HEK293 (cell line): ENCODE measurements around the gene TSPAN7.

Experiments
- CTCF ChIA-PET: fragments of 350-600 bp; formaldehyde crosslinking; extraction: SDS; loops from one replicate; lab custom pipeline; 2021; ENCODE audit warnings: antibody characterized with exemption; lab: Yijun Ruan, JAX
- POLR2A ChIA-PET: fragments of 300-600 bp; formaldehyde crosslinking; extraction: SDS; loops from one replicate; lab custom pipeline; 2020; ENCODE audit warnings: antibody characterized with exemption, inconsistent platforms; lab: Yijun Ruan, JAX
- H3K27ac ChIP-seq: fragments of 200-500 bp; sonication (Bioruptor generic); 2 replicates; pipeline ENCODE4 v1.5.1; 2014; ENCODE audit warnings: low read depth, low read length, control low read depth, inconsistent platforms; ENCODE audit errors: extremely low read depth
- H3K36me3 ChIP-seq, 2 experiments: fragments of 200-500 bp in 1 of 2; sonication (Bioruptor generic) in 1 of 2; 1 replicate in 1 of 2; 2 replicates in 1 of 2; pipeline ENCODE4 v1.5.1; 2014 to 2017; ENCODE audit warnings: inconsistent platforms in 2 of 2, low read length in 2 of 2; ENCODE audit not compliant: control insufficient read depth in 2 of 2, insufficient read depth in 1 of 2
- H3K4me1 ChIP-seq: fragments of 200-500 bp; sonication (Bioruptor generic); 2 replicates; pipeline ENCODE4 v1.5.1; 2014; ENCODE audit warnings: mild to moderate bottlenecking, low read length, inconsistent platforms; ENCODE audit not compliant: control insufficient read depth, insufficient read depth
- H3K4me3 ChIP-seq: 2 replicates; pipeline ENCODE4 v1.5.1; 2011; ENCODE audit warnings: low read depth, mild to moderate bottlenecking, control low read depth, low read length, moderate library complexity
- H3K9me3 ChIP-seq: fragments of 200-500 bp; sonication (Bioruptor generic); 2 replicates; pipeline ENCODE4 v1.5.1; 2014; ENCODE audit warnings: low read depth, low read length, inconsistent platforms; ENCODE audit not compliant: control insufficient read depth, insufficient read depth
- GLI4 ChIP-seq: fragments of 450-650 bp; formaldehyde crosslinking; IDR thresholded peaks from 2 replicates; pipeline ENCODE4 v1.5.1; 2016; ENCODE audit warnings: missing biosample characterization, missing genetic modification characterization
- HOXC10 ChIP-seq: sonication (generic); formaldehyde crosslinking; IDR thresholded peaks from 2 replicates; pipeline ENCODE4 v1.8.1; 2023; ENCODE audit warnings: mild to moderate bottlenecking, missing genetic modification reagents
- KLF16 ChIP-seq: fragments of 450-650 bp; formaldehyde crosslinking; IDR thresholded peaks from 2 replicates; pipeline ENCODE4 v1.5.1; 2017; ENCODE audit warnings: missing biosample characterization, missing genetic modification characterization
- MEIS1 ChIP-seq: sonication (generic); formaldehyde crosslinking; IDR thresholded peaks from 2 replicates; pipeline ENCODE4 v1.8.1; 2022; ENCODE audit warnings: missing genetic modification reagents, mild to moderate bottlenecking, borderline replicate concordance
- RBAK ChIP-seq: fragments of 450-650 bp; formaldehyde crosslinking; IDR thresholded peaks from 2 replicates; pipeline ENCODE4 v1.5.1; 2016; ENCODE audit warnings: missing biosample characterization, missing genetic modification characterization
- ZBTB20 ChIP-seq: fragments of 450-650 bp; formaldehyde crosslinking; IDR thresholded peaks from 2 replicates; pipeline ENCODE4 v1.5.1; 2016; ENCODE audit warnings: missing biosample characterization, missing genetic modification characterization
- ZIC2 ChIP-seq: fragments of 450-650 bp; formaldehyde crosslinking; IDR thresholded peaks from 2 replicates; pipeline ENCODE4 v1.5.1; 2016; ENCODE audit warnings: missing biosample characterization, missing genetic modification characterization
- ZNF112 ChIP-seq: fragments of 450-650 bp; formaldehyde crosslinking; IDR thresholded peaks from 2 replicates; pipeline ENCODE4 v1.5.0; 2017; ENCODE audit warnings: missing biosample characterization, missing genetic modification characterization
- ZNF132 ChIP-seq: fragments of 450-650 bp; formaldehyde crosslinking; IDR thresholded peaks from 2 replicates; pipeline ENCODE4 v1.5.1; 2017; ENCODE audit warnings: missing biosample characterization, missing genetic modification characterization, borderline replicate concordance
- ZNF211 ChIP-seq: fragments of 450-650 bp; formaldehyde crosslinking; IDR thresholded peaks from 2 replicates; pipeline ENCODE4 v1.5.1; 2016; ENCODE audit warnings: low read depth, missing biosample characterization, missing genetic modification characterization
- ZNF214 ChIP-seq: fragments of 450-650 bp; formaldehyde crosslinking; IDR thresholded peaks from 2 replicates; pipeline ENCODE4 v1.5.1; 2017; ENCODE audit warnings: missing biosample characterization, mild to moderate bottlenecking, missing genetic modification characterization, borderline replicate concordance
- ZNF311 ChIP-seq: fragments of 450-650 bp; formaldehyde crosslinking; IDR thresholded peaks from 2 replicates; pipeline ENCODE4 v1.5.1; 2017; ENCODE audit warnings: missing biosample characterization, missing genetic modification characterization, borderline replicate concordance
- ZNF366 ChIP-seq: fragments of 450-650 bp; formaldehyde crosslinking; conservative IDR thresholded peaks from 2 replicates; pipeline ENCODE4 v1.5.1; 2016; ENCODE audit warnings: missing biosample characterization, missing genetic modification characterization
- ZNF391 ChIP-seq: fragments of 450-650 bp; formaldehyde crosslinking; IDR thresholded peaks from 2 replicates; pipeline ENCODE4 v1.5.1; 2016; ENCODE audit warnings: low read depth, missing biosample characterization, missing genetic modification characterization, borderline replicate concordance
- ZNF549 ChIP-seq: fragments of 450-650 bp; IDR thresholded peaks from 2 replicates; pipeline ENCODE4 v1.5.1; 2018; ENCODE audit warnings: missing biosample characterization, missing genetic modification characterization, mild to moderate bottlenecking, inconsistent platforms, moderate library complexity
- ZNF555 ChIP-seq: fragments of 450-650 bp; formaldehyde crosslinking; conservative IDR thresholded peaks from 2 replicates; pipeline ENCODE4 v1.5.1; 2017; ENCODE audit warnings: missing biosample characterization, mild to moderate bottlenecking, missing genetic modification characterization, inconsistent platforms
- ZNF571 ChIP-seq: fragments of 450-650 bp; formaldehyde crosslinking; IDR thresholded peaks from 2 replicates; pipeline ENCODE4 v1.5.0; 2017; ENCODE audit warnings: missing biosample characterization, missing genetic modification characterization
- ZNF585B ChIP-seq: fragments of 450-650 bp; formaldehyde crosslinking; IDR thresholded peaks from 2 replicates; pipeline ENCODE4 v1.5.1; 2016; ENCODE audit warnings: missing biosample characterization, missing genetic modification characterization
- ZNF701 ChIP-seq: fragments of 450-650 bp; formaldehyde crosslinking; IDR thresholded peaks from 2 replicates; pipeline ENCODE4 v1.5.1; 2016; ENCODE audit warnings: missing biosample characterization, missing genetic modification characterization
- ZNF707 ChIP-seq: fragments of 450-650 bp; formaldehyde crosslinking; IDR thresholded peaks from 2 replicates; pipeline ENCODE4 v1.5.1; 2016; ENCODE audit warnings: missing biosample characterization, missing genetic modification characterization
- ZSCAN30 ChIP-seq: fragments of 450-650 bp; IDR thresholded peaks from 2 replicates; pipeline ENCODE4 v1.5.1; 2018; ENCODE audit warnings: missing biosample characterization, mild to moderate bottlenecking, missing genetic modification characterization, moderate library complexity
- TF ChIP-seq, protein P1 (sequence below): fragments of 450-650 bp; formaldehyde crosslinking; IDR thresholded peaks from 2 replicates; pipeline ENCODE4 v1.5.1; 2017; ENCODE audit warnings: missing biosample characterization, missing genetic modification characterization
- TF ChIP-seq, protein P2 (sequence below): fragments of 450-650 bp; formaldehyde crosslinking; IDR thresholded peaks from 2 replicates; pipeline ENCODE4 v1.5.1; 2016; ENCODE audit warnings: missing biosample characterization, missing genetic modification characterization, borderline replicate concordance
- TF ChIP-seq, protein P3 (sequence below): fragments of 450-650 bp; formaldehyde crosslinking; IDR thresholded peaks from 2 replicates; pipeline ENCODE4 v1.5.1; 2016; ENCODE audit warnings: missing biosample characterization, missing genetic modification characterization

TSPAN7 gene

DNA sequence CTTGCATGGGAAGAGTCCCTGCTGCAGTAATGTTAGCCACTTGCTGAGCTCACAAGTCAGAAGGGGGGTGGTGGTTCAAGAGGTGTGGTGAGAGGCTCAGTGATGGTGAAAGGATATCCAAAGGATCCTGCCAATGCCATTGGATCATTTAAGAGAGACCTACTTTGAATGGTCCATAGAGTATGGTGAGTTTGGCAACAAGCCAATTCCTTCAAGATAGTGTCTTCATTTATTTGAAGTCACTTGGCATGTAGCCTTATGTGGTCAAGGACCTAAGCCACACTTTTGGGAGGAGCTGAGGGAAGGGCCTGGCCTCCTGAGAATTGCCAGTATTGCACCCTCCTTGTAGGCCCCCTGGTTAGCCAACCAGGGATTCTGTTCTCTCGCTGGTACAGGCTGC lies 87.9 kb downstream of the TSPAN7 start:
- H3K9me3 ChIP-seq: no peaks in the 10 kb centered on the region
- POLR2A ChIA-PET: no interaction called here
- H3K4me3 ChIP-seq: no peak overlapping the region
- H3K36me3 ChIP-seq: no peaks in the 10 kb centered on the region
- TF ChIP-seq ZNF112 (no peak), MEIS1 (CRISPR knock-in tag) (no peak), KLF16 (no peak), ZIC2 (tag by site-specific recombination) (no peak), ZNF211 (no peak), ZNF132 (tag by site-specific recombination) (no peak), ZNF571 (no peak), ZNF391 (tag by site-specific recombination) (no peak), ZNF214 (tag by site-specific recombination) (no peak), ZNF701 (tag by site-specific recombination) (no peak)
- TF ChIP-seq, protein P1, sequence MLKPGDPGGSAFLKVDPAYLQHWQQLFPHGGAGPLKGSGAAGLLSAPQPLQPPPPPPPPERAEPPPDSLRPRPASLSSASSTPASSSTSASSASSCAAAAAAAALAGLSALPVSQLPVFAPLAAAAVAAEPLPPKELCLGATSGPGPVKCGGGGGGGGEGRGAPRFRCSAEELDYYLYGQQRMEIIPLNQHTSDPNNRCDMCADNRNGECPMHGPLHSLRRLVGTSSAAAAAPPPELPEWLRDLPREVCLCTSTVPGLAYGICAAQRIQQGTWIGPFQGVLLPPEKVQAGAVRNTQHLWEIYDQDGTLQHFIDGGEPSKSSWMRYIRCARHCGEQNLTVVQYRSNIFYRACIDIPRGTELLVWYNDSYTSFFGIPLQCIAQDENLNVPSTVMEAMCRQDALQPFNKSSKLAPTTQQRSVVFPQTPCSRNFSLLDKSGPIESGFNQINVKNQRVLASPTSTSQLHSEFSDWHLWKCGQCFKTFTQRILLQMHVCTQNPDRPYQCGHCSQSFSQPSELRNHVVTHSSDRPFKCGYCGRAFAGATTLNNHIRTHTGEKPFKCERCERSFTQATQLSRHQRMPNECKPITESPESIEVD: no peak
- TF ChIP-seq, all 188 proteins: peak for 0
- CTCF ChIA-PET: interaction anchor here (0.6 kb wide), 1 partner anchor 124 kb away, joined by 3 read pairs; no protein-coding TSS in a partner anchor
- no peak overlapping the region for H3K27ac ChIP-seq
- no peaks in the 10 kb centered on the region for H3K4me1 ChIP-seq

DNA sequence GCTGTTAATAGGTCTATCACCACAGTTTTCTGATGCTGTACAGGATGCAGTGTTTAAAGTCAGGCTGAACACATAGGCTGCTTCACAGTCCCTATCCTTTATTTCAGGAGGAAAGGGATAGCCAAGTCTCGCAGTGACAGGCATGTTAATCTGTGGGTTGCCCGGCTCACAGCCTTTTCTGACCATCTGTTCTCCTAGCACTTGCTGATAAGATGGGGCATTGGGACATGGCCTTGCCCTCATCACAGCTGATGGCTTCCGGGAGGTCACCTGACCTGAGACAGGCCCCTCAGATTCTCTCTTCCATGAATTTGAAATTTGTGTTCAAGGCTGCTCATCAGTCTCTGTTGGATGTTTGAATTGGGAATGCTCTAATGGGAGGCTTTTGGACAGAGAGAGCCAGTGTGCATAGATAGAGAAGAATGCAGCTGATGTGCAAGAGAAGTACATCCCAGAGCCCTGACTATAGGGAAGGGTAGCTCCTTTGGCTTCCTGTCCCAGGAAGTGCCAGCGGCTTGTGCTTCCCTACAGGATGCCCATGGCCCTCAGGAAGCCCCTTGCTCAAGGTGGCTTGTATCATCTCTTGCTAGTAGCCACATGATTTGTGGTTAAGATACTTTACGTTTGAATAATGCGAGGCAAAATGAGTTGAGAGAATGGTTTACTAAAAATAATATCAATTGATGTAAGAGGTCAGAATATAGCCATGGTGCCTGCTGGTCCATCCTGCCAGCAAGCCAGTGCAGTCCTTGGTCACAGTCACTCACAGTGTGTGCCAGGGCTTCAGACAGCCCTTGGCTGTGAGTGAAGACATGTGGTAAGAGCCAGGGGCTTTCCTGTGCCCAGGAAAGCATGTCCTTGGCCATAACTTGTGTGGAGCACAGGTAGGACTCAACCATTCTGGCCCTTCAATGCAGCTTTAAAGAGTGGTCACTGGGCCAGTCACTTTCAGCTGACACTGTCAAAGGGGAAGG lies 88.6 kb downstream of the TSPAN7 start:
- Histone ChIP-seq H3K9me3 (no peaks in the 10 kb centered on the region), H3K4me1 (no peaks in the 10 kb centered on the region), H3K36me3 (no peaks in the 10 kb centered on the region), H3K4me3 (no peak overlapping the region), H3K27ac (no peak overlapping the region)
- TF ChIP-seq, protein P2, sequence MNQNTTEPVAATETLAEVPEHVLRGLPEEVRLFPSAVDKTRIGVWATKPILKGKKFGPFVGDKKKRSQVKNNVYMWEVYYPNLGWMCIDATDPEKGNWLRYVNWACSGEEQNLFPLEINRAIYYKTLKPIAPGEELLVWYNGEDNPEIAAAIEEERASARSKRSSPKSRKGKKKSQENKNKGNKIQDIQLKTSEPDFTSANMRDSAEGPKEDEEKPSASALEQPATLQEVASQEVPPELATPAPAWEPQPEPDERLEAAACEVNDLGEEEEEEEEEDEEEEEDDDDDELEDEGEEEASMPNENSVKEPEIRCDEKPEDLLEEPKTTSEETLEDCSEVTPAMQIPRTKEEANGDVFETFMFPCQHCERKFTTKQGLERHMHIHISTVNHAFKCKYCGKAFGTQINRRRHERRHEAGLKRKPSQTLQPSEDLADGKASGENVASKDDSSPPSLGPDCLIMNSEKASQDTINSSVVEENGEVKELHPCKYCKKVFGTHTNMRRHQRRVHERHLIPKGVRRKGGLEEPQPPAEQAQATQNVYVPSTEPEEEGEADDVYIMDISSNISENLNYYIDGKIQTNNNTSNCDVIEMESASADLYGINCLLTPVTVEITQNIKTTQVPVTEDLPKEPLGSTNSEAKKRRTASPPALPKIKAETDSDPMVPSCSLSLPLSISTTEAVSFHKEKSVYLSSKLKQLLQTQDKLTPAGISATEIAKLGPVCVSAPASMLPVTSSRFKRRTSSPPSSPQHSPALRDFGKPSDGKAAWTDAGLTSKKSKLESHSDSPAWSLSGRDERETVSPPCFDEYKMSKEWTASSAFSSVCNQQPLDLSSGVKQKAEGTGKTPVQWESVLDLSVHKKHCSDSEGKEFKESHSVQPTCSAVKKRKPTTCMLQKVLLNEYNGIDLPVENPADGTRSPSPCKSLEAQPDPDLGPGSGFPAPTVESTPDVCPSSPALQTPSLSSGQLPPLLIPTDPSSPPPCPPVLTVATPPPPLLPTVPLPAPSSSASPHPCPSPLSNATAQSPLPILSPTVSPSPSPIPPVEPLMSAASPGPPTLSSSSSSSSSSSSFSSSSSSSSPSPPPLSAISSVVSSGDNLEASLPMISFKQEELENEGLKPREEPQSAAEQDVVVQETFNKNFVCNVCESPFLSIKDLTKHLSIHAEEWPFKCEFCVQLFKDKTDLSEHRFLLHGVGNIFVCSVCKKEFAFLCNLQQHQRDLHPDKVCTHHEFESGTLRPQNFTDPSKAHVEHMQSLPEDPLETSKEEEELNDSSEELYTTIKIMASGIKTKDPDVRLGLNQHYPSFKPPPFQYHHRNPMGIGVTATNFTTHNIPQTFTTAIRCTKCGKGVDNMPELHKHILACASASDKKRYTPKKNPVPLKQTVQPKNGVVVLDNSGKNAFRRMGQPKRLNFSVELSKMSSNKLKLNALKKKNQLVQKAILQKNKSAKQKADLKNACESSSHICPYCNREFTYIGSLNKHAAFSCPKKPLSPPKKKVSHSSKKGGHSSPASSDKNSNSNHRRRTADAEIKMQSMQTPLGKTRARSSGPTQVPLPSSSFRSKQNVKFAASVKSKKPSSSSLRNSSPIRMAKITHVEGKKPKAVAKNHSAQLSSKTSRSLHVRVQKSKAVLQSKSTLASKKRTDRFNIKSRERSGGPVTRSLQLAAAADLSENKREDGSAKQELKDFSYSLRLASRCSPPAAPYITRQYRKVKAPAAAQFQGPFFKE (tag by site-specific recombination): no peak
- TF ChIP-seq RBAK (tag by site-specific recombination) (no peak), ZSCAN30 (tag by site-specific recombination) (no peak), ZNF311 (tag by site-specific recombination) (no peak), ZNF585B (tag by site-specific recombination) (no peak), ZNF555 (no peak), ZNF549 (tag by site-specific recombination) (no peak), GLI4 (tag by site-specific recombination) (no peak), ZNF366 (tag by site-specific recombination) (no peak), HOXC10 (CRISPR knock-in tag) (no peak), ZBTB20 (tag by site-specific recombination) (no peak), ZNF707 (tag by site-specific recombination) (no peak)
- TF ChIP-seq, protein P3, sequence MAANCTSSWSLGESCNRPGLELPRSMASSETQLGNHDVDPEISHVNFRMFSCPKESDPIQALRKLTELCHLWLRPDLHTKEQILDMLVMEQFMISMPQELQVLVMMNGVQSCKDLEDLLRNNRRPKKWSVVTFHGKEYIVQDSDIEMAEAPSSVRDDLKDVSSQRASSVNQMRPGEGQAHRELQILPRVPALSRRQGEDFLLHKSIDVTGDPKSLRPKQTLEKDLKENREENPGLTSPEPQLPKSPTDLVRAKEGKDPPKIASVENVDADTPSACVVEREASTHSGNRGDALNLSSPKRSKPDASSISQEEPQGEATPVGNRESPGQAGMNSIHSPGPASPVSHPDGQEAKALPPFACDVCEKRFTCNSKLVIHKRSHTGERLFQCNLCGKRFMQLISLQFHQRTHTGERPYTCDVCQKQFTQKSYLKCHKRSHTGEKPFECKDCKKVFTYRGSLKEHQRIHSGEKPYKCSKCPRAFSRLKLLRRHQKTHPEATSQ (tag by site-specific recombination): no peak
- ChIA-PET CTCF (interaction anchor here (0.6 kb wide), 1 partner anchor 125 kb away, joined by 3 read pairs; no protein-coding TSS in a partner anchor), POLR2A (no interaction called here)
